ENCODE measurements around the gene PDZD7. TPM values are rescaled to one million over a fixed set of nuclear protein-coding genes. Genes with fewer than 3 reads are reported as not detected.

PDZD7 gene
- total and polyA plus RNA-seq, 2 of the 8 experiments (the other 6 are each of a cell fraction or from before 2014, with no cell fraction given): 0.88 to 1.6 TPM

DNA sequence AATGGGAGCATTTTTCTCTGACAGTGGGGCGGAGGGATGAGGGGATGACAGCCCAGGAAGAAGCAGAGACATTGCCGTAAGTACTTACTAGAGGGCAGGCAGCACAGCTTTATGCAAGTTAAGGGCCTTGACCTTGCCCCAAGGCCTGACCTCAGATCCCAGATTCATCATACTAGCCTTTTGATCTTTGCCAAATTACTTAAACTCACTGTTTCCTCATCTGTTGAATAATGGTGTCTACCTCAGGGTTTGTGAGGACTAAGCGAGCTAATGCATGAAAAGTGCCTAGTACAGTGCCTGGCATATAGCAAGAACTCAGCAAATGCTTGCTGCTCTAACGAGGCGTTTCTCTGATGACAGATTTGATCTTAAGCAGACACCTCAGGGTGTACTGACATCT lies 65.1 kb downstream of the PDZD7 start:
- Histone ChIP-seq H2AK5ac (ENCODE audit: low read depth, low read length) (no peak overlapping the region), H4K20me1 (replicated peaks in 1 of 2; ENCODE audit: control insufficient read depth in 1 of 2, insufficient read depth in 2 of 2, low read length in 2 of 2) (peaks cover 0 to 3% of the 10 kb centered on the region in 2 experiments), H2BK120ac (replicated peaks; ENCODE audit: low read depth, low read length) (no peak overlapping the region), H3K56ac (replicated peaks; ENCODE audit: insufficient read length, low read depth, low read length) (no peak overlapping the region), H3K4me1 (replicated peaks in 1 of 4; ENCODE audit: control insufficient read depth in 3 of 4, insufficient read depth in 4 of 4, low read length in 3 of 4) (peaks cover 0 to 12% (median 6%) of the 10 kb centered on the region in 4 experiments; a peak in 5 of 7 replicates), H3K9ac (replicated peaks in 1 of 4; ENCODE audit: extremely low read depth in 1 of 4, low read depth in 3 of 4, low read length in 3 of 4) (no peak overlapping the region), H2BK5ac (ENCODE audit: low read depth, low read length) (no peak overlapping the region), H3K9me3 (ENCODE audit: insufficient read depth in 2 of 2, low read depth in 1 of 2, low read length in 1 of 2) (no peaks in the 10 kb centered on the region), H4K91ac (replicated peaks; ENCODE audit: insufficient read length, low read length) (no peak overlapping the region), H4K5ac (ENCODE audit: insufficient read length, low read depth, low read length) (no peak overlapping the region), H2BK12ac (ENCODE audit: low read depth, low read length) (no peak overlapping the region), H3K14ac (ENCODE audit: insufficient read length) (no peak overlapping the region), H3K27me3 (replicated peaks in 1 of 4; ENCODE audit: control insufficient read depth in 3 of 4, extremely low read depth in 1 of 4, insufficient read depth in 3 of 4, low read length in 3 of 4) (peaks cover 0 to 3% (median 1%) of the 10 kb centered on the region in 4 experiments; a peak in 1 of 7 replicates), H4K8ac (ENCODE audit: extremely low read depth, insufficient read depth, low read length) (no peak overlapping the region), H3K79me2 (ENCODE audit: control insufficient read depth in 1 of 2, insufficient read depth in 2 of 2, low read length in 2 of 2) (no peaks in the 10 kb centered on the region), H3K23ac (ENCODE audit: insufficient read length) (no peak overlapping the region), H3K18ac (ENCODE audit: extremely low read depth, low read length) (no peak overlapping the region), H2BK15ac (ENCODE audit: low read length) (no peak overlapping the region), H3K79me1 (ENCODE audit: low read depth, low read length) (no peaks in the 10 kb centered on the region), H3K4me2 (ENCODE audit: insufficient read depth in 1 of 2, low read depth in 2 of 2, low read length in 2 of 2) (no peak overlapping the region), H3K27ac (ENCODE audit: low read depth, low read length) (no peak overlapping the region), H2AFZ (ENCODE audit: low read length) (no peak overlapping the region), H3K4me3 (ENCODE audit: extremely low read depth in 1 of 4, insufficient read depth in 2 of 4, low read depth in 3 of 4, low read length in 4 of 4) (no peak overlapping the region), H2BK20ac (ENCODE audit: low read length) (no peak overlapping the region), H3K4ac (replicated peaks; ENCODE audit: insufficient read length, low read depth, low read length) (no peak overlapping the region), H3K36me3 (ENCODE audit: control insufficient read depth in 2 of 4, insufficient read depth in 4 of 4, low read length in 3 of 4) (peaks cover 0 to 11% (median 2%) of the 10 kb centered on the region in 4 experiments; a peak in 1 of 8 replicates), H3K23me2 (ENCODE audit: low read depth, low read length) (peaks cover 9% of the 10 kb centered on the region)
- DNase-seq (ENCODE audit: low read depth in 1 of 2, low spot score in 2 of 2) (no peak), FAIRE-seq (no peak)
- 75% methylated on average over 5 of the region's 5 CpGs; no CpG with 5 or more reads in 1 of the 2 experiments for WGBS, 2 experiments (ENCODE audit: extremely low coverage in 1 of 2, insufficient coverage in 1 of 2, insufficient read length in 1 of 2, insufficient replicate concordance in 2 of 2, low coverage in 1 of 2, low lambda C conversion rate in 2 of 2, missing lambda C conversion rate in 1 of 2)
- ChIA-PET CTCF (ENCODE audit: partially characterized antibody) (interaction anchor here (1.1 to 5.4 kb wide), 8 partner anchors 8 to 340 kb away, joined by 3 to 32 read pairs (median 4); no protein-coding TSS in a partner anchor), POLR2A (ENCODE audit: partially characterized antibody) (interaction anchor here (0.7 to 6.0 kb wide), 6 partner anchors 11 to 425 kb away, joined by 3 to 38 read pairs (median 4); no protein-coding TSS in a partner anchor)
- TF ChIP-seq SP1 (IDR thresholded peaks at IDR 0.05; ENCODE audit: low read depth, low read length) (no peak), CEBPB (IDR thresholded peaks at IDR 0.05; ENCODE audit: low read depth, low read length) (no peak), CHD1 (IDR thresholded peaks at IDR 0.05; ENCODE audit: low read depth, low read length) (no peak), YY1 (IDR thresholded peaks at IDR 0.05; ENCODE audit: low read depth, low read length) (no peak), TCF12 (IDR thresholded peaks at IDR 0.05; ENCODE audit: low read depth, low read length) (no peak), RFX5 (IDR thresholded peaks at IDR 0.05; ENCODE audit: borderline replicate concordance, low read depth, low read length) (no peak), SIRT6 (IDR thresholded peaks at IDR 0.05; ENCODE audit: low read length) (no peak), CTCF (IDR thresholded peaks at IDR 0.05; ENCODE audit: control extremely low read depth in 1 of 3, insufficient read depth in 1 of 3, low read depth in 1 of 3, low read length in 3 of 3) (no peak), GABPA (IDR thresholded peaks at IDR 0.05; ENCODE audit: borderline replicate concordance, insufficient read depth, low read length) (no peak), GTF2F1 (IDR thresholded peaks at IDR 0.05; ENCODE audit: borderline replicate concordance, low read depth, low read length) (no peak), ZNF274 (IDR thresholded peaks at IDR 0.05; ENCODE audit: borderline replicate concordance, extremely low read depth, low read length) (no peak), BACH1 (IDR thresholded peaks at IDR 0.05; ENCODE audit: low read length) (no peak)

Measured in H1 (cell line).